WTC11 (cell line): ENCODE data around the gene CMPK2. TPM values are rescaled to one million over a fixed set of nuclear protein-coding genes. Genes with fewer than 3 reads are reported as not detected.

Source experiments
- ATAC-seq: fragments of 200-7000 bp; cut with Tn5 transposase; 2 replicates; pipeline ENCODE4 v1.10.0; 2021; ENCODE audit warnings: mild to moderate bottlenecking, moderate library complexity
- CTCF ChIA-PET: fragments of 300-600 bp; sonication (Branson Sonifier 250); formaldehyde crosslinking; loops from one replicate; lab custom pipeline; 2021; ENCODE audit warnings: antibody characterized with exemption; lab: Charles Lee
- POLR2A ChIA-PET: fragments of 350-600 bp; sonication (Branson Sonifier 250); formaldehyde crosslinking; loops from one replicate; lab custom pipeline; 2021; ENCODE audit warnings: antibody characterized with exemption; lab: Charles Lee
- DNase-seq: peaks from one replicate; pipeline ENCODE4 v3.0.0; 2021; ENCODE audit warnings: low spot score
- H3K27ac Mint-ChIP-seq: 2 replicates; pipeline ENCODE4 v1.8.0; 2021; ENCODE audit warnings: mixed read lengths
- H3K27me3 Mint-ChIP-seq: 2 replicates; pipeline ENCODE4 v1.8.0; 2021; ENCODE audit warnings: low read depth, mild to moderate bottlenecking, moderate library complexity, mixed read lengths
- H3K36me3 Mint-ChIP-seq: 2 replicates; pipeline ENCODE4 v1.8.0; 2021; ENCODE audit warnings: mixed read lengths
- H3K4me1 Mint-ChIP-seq: 2 replicates; pipeline ENCODE4 v1.8.0; 2022; ENCODE audit warnings: mixed read lengths
- H3K4me3 Mint-ChIP-seq: 2 replicates; pipeline ENCODE4 v1.8.0; 2021; ENCODE audit warnings: mild to moderate bottlenecking, moderate library complexity, mixed read lengths
- H3K9me3 Mint-ChIP-seq: 2 replicates; pipeline ENCODE4 v1.8.0; 2021; ENCODE audit warnings: mixed read lengths
- ESRRA ChIP-seq: sonication (generic); formaldehyde crosslinking; IDR thresholded peaks from 2 replicates; pipeline ENCODE4 v1.8.1; 2022; ENCODE audit warnings: mild to moderate bottlenecking, missing genetic modification reagents, borderline replicate concordance
- FOXJ3 ChIP-seq: sonication (generic); formaldehyde crosslinking; IDR thresholded peaks from 2 replicates; pipeline ENCODE4 v1.9.0; 2021; ENCODE audit warnings: missing genetic modification reagents, mild to moderate bottlenecking, borderline replicate concordance
- GABPB1 ChIP-seq: sonication (generic); formaldehyde crosslinking; IDR thresholded peaks from 2 replicates; pipeline ENCODE4 v1.8.1; 2023; ENCODE audit warnings: mild to moderate bottlenecking, missing genetic modification reagents
- GTF2I ChIP-seq: fragments of 250-450 bp; sonication (Bioruptor Pico); conservative IDR thresholded peaks from 2 replicates; pipeline ENCODE4 v1.4.0; 2021; ENCODE audit warnings: mild to moderate bottlenecking
- JAZF1 ChIP-seq: fragments of 250-450 bp; sonication (Bioruptor Pico); IDR thresholded peaks from 2 replicates; pipeline ENCODE4 v1.9.0; 2021; ENCODE audit warnings: moderate library complexity, mild to moderate bottlenecking, inconsistent platforms
- NFE2L1 ChIP-seq: sonication (generic); formaldehyde crosslinking; IDR thresholded peaks from 2 replicates; pipeline ENCODE4 v1.8.1; 2023; ENCODE audit warnings: missing genetic modification reagents
- ZNF121 ChIP-seq: sonication (generic); formaldehyde crosslinking; IDR thresholded peaks from 2 replicates; pipeline ENCODE4 v1.8.0; 2023; ENCODE audit warnings: missing genetic modification reagents
- ZNF317 ChIP-seq: sonication (generic); formaldehyde crosslinking; IDR thresholded peaks from 2 replicates; pipeline ENCODE4 v1.8.1; 2023; ENCODE audit warnings: low read depth, mild to moderate bottlenecking, moderate library complexity, missing genetic modification reagents, borderline replicate concordance
- ZNF423 ChIP-seq: fragments of 250-450 bp; sonication (Bioruptor Pico); IDR thresholded peaks from 2 replicates; pipeline ENCODE4 v2.1.2; 2022; ENCODE audit warnings: mild to moderate bottlenecking, moderate library complexity
- total RNA-seq: library from RNA; stranded (reverse); gene quantifications from 3 replicates; pipeline ENCODE4 v1.2.3, GENCODE V29; 2021
- TF ChIP-seq, protein P1 (sequence below): sonication (generic); formaldehyde crosslinking; IDR thresholded peaks from 2 replicates; pipeline ENCODE4 v1.8.0; 2022; ENCODE audit warnings: mild to moderate bottlenecking, missing genetic modification reagents
- TF ChIP-seq, protein P2 (sequence below): fragments of 250-450 bp; sonication (Bioruptor Pico); IDR thresholded peaks from 2 replicates; pipeline ENCODE4 v1.9.0; 2021; ENCODE audit warnings: mild to moderate bottlenecking
- TF ChIP-seq, protein P3 (sequence below): sonication (generic); formaldehyde crosslinking; IDR thresholded peaks from 2 replicates; pipeline ENCODE4 v1.8.0; 2022; ENCODE audit warnings: mild to moderate bottlenecking, missing genetic modification reagents
- TF ChIP-seq, protein P4 (sequence below): sonication (generic); formaldehyde crosslinking; IDR thresholded peaks from 2 replicates; pipeline ENCODE4 v1.8.1; 2023; ENCODE audit warnings: mild to moderate bottlenecking, missing genetic modification reagents, borderline replicate concordance
- TF ChIP-seq, protein P5 (sequence below): sonication (generic); formaldehyde crosslinking; IDR thresholded peaks from 2 replicates; pipeline ENCODE4 v1.8.1; 2022; ENCODE audit warnings: mild to moderate bottlenecking, missing genetic modification reagents, moderate library complexity, borderline replicate concordance
- TF ChIP-seq, protein P6 (sequence below): sonication (generic); formaldehyde crosslinking; IDR thresholded peaks from 2 replicates; pipeline ENCODE4 v1.8.1; 2023; ENCODE audit warnings: mild to moderate bottlenecking, missing genetic modification reagents, moderate library complexity
- TF ChIP-seq, protein P7 (sequence below): sonication (generic); formaldehyde crosslinking; IDR thresholded peaks from 2 replicates; pipeline ENCODE4 v1.8.0; 2023; ENCODE audit warnings: mild to moderate bottlenecking, missing genetic modification reagents
- TF ChIP-seq, protein P8 (sequence below): fragments of 250-450 bp; sonication (Bioruptor Pico); IDR thresholded peaks from 2 replicates; pipeline ENCODE4 v1.9.0; 2021; ENCODE audit warnings: mild to moderate bottlenecking, borderline replicate concordance

Gene CMPK2
- total RNA-seq, 1 experiment from 2014 or later = 0.13 TPM

DNA sequence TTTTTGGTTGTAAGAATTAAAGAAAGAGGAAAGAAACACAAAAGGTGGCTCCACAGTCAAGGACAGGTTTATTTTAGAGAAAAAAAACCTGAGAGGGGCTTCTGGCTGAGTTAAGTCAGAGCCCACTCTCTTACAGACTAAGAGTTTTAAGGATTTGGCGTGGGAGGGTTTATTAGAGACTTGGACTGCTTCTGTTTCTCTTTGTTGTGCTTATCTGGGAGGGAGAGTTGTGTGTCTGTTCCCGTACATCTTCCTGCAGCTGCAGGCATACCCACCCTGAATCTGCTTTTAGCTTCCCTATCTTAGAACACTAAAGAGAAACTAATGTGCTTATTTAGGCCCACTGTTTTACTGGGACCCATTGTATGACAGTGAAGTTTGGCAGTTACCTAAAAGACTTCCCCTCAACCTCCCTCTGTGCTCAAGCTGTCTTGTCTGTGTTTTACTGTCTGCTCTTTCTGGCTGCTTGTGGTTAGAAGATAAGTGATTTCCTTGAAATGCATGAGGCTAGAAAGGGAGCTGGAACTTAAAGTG, 14.6 kb upstream of the CMPK2 start:
- Mint-ChIP-seq H3K27ac (no peak overlapping the region), H3K27me3 (peaks cover 30% of the 10 kb centered on the region), H3K36me3 (peaks cover 53% of the 10 kb centered on the region), H3K9me3 (peaks cover 93% of the 10 kb centered on the region), H3K4me1 (no peaks in the 10 kb centered on the region), H3K4me3 (no peak overlapping the region)
- ChIA-PET POLR2A (no interaction called here), CTCF (no interaction called here)
- ATAC-seq = no peak
- no peak for DNase-seq
- TF ChIP-seq ZNF121 (no peak), NFE2L1 (CRISPR knock-in tag) (no peak), ZNF423 (CRISPR knock-in tag) (no peak), FOXJ3 (CRISPR knock-in tag) (no peak), JAZF1 (no peak), GTF2I (CRISPR knock-in tag) (no peak)
- TF ChIP-seq, protein P1, sequence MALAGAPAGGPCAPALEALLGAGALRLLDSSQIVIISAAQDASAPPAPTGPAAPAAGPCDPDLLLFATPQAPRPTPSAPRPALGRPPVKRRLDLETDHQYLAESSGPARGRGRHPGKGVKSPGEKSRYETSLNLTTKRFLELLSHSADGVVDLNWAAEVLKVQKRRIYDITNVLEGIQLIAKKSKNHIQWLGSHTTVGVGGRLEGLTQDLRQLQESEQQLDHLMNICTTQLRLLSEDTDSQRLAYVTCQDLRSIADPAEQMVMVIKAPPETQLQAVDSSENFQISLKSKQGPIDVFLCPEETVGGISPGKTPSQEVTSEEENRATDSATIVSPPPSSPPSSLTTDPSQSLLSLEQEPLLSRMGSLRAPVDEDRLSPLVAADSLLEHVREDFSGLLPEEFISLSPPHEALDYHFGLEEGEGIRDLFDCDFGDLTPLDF (CRISPR knock-in tag) = no peak

DNA sequence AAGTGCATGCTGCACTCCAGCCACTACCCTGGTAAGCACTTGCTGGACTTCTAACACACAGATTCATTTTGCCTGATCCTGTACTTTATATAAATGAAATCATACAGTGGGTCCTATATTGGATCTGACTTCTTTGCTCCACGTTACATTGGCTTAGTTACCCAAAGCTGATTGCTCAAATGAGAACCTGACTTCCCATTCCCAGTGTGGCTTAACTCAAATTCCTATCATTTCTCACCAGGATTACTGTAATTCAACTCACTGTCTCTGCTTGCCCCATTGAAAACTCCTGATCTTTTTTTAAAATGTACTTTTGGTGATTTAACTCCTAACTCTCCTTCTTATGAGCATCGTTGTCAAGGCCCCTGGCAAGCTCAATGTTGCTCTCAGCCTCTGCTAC, 13.3 kb upstream of the CMPK2 start:
- H3K27me3 Mint-ChIP-seq = peaks cover 29% of the 10 kb centered on the region
- TF ChIP-seq, protein P2, sequence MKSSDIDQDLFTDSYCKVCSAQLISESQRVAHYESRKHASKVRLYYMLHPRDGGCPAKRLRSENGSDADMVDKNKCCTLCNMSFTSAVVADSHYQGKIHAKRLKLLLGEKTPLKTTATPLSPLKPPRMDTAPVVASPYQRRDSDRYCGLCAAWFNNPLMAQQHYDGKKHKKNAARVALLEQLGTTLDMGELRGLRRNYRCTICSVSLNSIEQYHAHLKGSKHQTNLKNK (CRISPR knock-in tag) = no peak
- TF ChIP-seq GABPB1 (no peak), ZNF317 (CRISPR knock-in tag) (no peak)
- TF ChIP-seq, protein P3, sequence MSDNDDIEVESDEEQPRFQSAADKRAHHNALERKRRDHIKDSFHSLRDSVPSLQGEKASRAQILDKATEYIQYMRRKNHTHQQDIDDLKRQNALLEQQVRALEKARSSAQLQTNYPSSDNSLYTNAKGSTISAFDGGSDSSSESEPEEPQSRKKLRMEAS (CRISPR knock-in tag) = no peak
- TF ChIP-seq, protein P4, sequence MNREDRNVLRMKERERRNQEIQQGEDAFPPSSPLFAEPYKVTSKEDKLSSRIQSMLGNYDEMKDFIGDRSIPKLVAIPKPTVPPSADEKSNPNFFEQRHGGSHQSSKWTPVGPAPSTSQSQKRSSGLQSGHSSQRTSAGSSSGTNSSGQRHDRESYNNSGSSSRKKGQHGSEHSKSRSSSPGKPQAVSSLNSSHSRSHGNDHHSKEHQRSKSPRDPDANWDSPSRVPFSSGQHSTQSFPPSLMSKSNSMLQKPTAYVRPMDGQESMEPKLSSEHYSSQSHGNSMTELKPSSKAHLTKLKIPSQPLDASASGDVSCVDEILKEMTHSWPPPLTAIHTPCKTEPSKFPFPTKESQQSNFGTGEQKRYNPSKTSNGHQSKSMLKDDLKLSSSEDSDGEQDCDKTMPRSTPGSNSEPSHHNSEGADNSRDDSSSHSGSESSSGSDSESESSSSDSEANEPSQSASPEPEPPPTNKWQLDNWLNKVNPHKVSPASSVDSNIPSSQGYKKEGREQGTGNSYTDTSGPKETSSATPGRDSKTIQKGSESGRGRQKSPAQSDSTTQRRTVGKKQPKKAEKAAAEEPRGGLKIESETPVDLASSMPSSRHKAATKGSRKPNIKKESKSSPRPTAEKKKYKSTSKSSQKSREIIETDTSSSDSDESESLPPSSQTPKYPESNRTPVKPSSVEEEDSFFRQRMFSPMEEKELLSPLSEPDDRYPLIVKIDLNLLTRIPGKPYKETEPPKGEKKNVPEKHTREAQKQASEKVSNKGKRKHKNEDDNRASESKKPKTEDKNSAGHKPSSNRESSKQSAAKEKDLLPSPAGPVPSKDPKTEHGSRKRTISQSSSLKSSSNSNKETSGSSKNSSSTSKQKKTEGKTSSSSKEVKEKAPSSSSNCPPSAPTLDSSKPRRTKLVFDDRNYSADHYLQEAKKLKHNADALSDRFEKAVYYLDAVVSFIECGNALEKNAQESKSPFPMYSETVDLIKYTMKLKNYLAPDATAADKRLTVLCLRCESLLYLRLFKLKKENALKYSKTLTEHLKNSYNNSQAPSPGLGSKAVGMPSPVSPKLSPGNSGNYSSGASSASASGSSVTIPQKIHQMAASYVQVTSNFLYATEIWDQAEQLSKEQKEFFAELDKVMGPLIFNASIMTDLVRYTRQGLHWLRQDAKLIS (CRISPR knock-in tag) = no peak
- TF ChIP-seq, protein P5, sequence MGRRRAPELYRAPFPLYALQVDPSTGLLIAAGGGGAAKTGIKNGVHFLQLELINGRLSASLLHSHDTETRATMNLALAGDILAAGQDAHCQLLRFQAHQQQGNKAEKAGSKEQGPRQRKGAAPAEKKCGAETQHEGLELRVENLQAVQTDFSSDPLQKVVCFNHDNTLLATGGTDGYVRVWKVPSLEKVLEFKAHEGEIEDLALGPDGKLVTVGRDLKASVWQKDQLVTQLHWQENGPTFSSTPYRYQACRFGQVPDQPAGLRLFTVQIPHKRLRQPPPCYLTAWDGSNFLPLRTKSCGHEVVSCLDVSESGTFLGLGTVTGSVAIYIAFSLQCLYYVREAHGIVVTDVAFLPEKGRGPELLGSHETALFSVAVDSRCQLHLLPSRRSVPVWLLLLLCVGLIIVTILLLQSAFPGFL (CRISPR knock-in tag) = no peak
- TF ChIP-seq, all 79 proteins: peak for 0
- no peak overlapping the region for H3K4me3 Mint-ChIP-seq
- ChIA-PET CTCF (no interaction called here), POLR2A (no interaction called here)
- no peak for DNase-seq
- no peak overlapping the region for H3K27ac Mint-ChIP-seq
- ATAC-seq = no peak
- peaks cover 93% of the 10 kb centered on the region for H3K9me3 Mint-ChIP-seq
- no peaks in the 10 kb centered on the region for H3K4me1 Mint-ChIP-seq
- H3K36me3 Mint-ChIP-seq = peaks cover 50% of the 10 kb centered on the region

DNA sequence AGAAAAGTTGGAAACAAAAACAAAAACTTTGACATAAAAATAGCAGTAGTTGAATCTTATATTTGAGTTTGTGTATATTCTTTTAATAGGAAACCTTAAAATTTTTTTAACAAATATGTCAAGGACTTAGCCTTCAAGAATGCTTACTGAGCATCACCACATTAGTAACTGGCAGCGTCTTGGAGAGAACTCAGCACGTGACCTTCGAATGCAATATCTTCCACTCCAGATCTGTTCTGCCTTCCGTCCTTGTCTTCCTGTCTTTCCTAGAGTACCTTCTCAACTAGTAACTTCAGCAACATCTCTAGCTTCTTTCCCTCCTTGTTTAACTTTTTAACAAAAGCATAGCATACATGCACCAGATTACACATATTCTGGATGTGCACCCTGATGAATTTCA, 12.8 kb upstream of the CMPK2 start:
- Mint-ChIP-seq H3K4me1 (no peaks in the 10 kb centered on the region), H3K36me3 (peaks cover 48% of the 10 kb centered on the region), H3K4me3 (no peak overlapping the region), H3K9me3 (peaks cover 92% of the 10 kb centered on the region), H3K27me3 (peaks cover 25% of the 10 kb centered on the region), H3K27ac (no peak overlapping the region)
- ATAC-seq = no peak
- POLR2A ChIA-PET = no interaction called here
- DNase-seq = no peak
- CTCF ChIA-PET = no interaction called here
- TF ChIP-seq, protein P6, sequence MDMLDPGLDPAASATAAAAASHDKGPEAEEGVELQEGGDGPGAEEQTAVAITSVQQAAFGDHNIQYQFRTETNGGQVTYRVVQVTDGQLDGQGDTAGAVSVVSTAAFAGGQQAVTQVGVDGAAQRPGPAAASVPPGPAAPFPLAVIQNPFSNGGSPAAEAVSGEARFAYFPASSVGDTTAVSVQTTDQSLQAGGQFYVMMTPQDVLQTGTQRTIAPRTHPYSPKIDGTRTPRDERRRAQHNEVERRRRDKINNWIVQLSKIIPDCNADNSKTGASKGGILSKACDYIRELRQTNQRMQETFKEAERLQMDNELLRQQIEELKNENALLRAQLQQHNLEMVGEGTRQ (CRISPR knock-in tag) = no peak
- TF ChIP-seq, protein P7, sequence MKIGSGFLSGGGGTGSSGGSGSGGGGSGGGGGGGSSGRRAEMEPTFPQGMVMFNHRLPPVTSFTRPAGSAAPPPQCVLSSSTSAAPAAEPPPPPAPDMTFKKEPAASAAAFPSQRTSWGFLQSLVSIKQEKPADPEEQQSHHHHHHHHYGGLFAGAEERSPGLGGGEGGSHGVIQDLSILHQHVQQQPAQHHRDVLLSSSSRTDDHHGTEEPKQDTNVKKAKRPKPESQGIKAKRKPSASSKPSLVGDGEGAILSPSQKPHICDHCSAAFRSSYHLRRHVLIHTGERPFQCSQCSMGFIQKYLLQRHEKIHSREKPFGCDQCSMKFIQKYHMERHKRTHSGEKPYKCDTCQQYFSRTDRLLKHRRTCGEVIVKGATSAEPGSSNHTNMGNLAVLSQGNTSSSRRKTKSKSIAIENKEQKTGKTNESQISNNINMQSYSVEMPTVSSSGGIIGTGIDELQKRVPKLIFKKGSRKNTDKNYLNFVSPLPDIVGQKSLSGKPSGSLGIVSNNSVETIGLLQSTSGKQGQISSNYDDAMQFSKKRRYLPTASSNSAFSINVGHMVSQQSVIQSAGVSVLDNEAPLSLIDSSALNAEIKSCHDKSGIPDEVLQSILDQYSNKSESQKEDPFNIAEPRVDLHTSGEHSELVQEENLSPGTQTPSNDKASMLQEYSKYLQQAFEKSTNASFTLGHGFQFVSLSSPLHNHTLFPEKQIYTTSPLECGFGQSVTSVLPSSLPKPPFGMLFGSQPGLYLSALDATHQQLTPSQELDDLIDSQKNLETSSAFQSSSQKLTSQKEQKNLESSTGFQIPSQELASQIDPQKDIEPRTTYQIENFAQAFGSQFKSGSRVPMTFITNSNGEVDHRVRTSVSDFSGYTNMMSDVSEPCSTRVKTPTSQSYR = no peak
- TF ChIP-seq, protein P8, sequence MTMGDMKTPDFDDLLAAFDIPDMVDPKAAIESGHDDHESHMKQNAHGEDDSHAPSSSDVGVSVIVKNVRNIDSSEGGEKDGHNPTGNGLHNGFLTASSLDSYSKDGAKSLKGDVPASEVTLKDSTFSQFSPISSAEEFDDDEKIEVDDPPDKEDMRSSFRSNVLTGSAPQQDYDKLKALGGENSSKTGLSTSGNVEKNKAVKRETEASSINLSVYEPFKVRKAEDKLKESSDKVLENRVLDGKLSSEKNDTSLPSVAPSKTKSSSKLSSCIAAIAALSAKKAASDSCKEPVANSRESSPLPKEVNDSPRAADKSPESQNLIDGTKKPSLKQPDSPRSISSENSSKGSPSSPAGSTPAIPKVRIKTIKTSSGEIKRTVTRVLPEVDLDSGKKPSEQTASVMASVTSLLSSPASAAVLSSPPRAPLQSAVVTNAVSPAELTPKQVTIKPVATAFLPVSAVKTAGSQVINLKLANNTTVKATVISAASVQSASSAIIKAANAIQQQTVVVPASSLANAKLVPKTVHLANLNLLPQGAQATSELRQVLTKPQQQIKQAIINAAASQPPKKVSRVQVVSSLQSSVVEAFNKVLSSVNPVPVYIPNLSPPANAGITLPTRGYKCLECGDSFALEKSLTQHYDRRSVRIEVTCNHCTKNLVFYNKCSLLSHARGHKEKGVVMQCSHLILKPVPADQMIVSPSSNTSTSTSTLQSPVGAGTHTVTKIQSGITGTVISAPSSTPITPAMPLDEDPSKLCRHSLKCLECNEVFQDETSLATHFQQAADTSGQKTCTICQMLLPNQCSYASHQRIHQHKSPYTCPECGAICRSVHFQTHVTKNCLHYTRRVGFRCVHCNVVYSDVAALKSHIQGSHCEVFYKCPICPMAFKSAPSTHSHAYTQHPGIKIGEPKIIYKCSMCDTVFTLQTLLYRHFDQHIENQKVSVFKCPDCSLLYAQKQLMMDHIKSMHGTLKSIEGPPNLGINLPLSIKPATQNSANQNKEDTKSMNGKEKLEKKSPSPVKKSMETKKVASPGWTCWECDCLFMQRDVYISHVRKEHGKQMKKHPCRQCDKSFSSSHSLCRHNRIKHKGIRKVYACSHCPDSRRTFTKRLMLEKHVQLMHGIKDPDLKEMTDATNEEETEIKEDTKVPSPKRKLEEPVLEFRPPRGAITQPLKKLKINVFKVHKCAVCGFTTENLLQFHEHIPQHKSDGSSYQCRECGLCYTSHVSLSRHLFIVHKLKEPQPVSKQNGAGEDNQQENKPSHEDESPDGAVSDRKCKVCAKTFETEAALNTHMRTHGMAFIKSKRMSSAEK (CRISPR knock-in tag) = no peak
- no peak for TF ChIP-seq ESRRA
